HepG2 (cell line): ENCODE measurements around the gene ABCC1. TPM values are rescaled to one million over a fixed set of nuclear protein-coding genes. Genes with fewer than 3 reads are reported as not detected.

Experiments used
- ARNTL ChIP-seq: sonication (generic); formaldehyde crosslinking; IDR thresholded peaks from 2 replicates; pipeline ENCODE4 v1.4.0; 2020; ENCODE audit warnings: mild to moderate bottlenecking, missing genetic modification reagents
- FOXO1 ChIP-seq: sonication (generic); formaldehyde crosslinking; IDR thresholded peaks from 2 replicates; pipeline ENCODE4 v1.4.0; 2020; ENCODE audit warnings: missing genetic modification reagents
- GATAD2A ChIP-seq: IDR thresholded peaks from 2 replicates; pipeline ENCODE4 v1.6.1; 2016
- GTF3A ChIP-seq: sonication (generic); formaldehyde crosslinking; conservative IDR thresholded peaks from 2 replicates; pipeline ENCODE4 v1.4.0; 2020; ENCODE audit warnings: mild to moderate bottlenecking, missing genetic modification reagents
- HES4 ChIP-seq: sonication (generic); formaldehyde crosslinking; IDR thresholded peaks from 2 replicates; pipeline ENCODE4 v1.9.0; 2021; ENCODE audit warnings: mild to moderate bottlenecking, missing genetic modification reagents, borderline replicate concordance
- HOXA9 ChIP-seq: sonication (generic); formaldehyde crosslinking; IDR thresholded peaks from 2 replicates; pipeline ENCODE4 v1.8.1; 2022; ENCODE audit warnings: missing genetic modification reagents, mild to moderate bottlenecking, moderate library complexity, borderline replicate concordance
- KLF16 ChIP-seq, 2 experiments: sonication (generic) in 1 of 2; formaldehyde crosslinking in 1 of 2; IDR thresholded peaks; 2 replicates each; pipeline versions ENCODE4 v1.6.1 to v1.8.0; 2016 to 2023; ENCODE audit warnings: missing genetic modification reagents in 2 of 2, missing compliant biosample characterization in 1 of 2
- MAZ ChIP-seq, 2 experiments: sonication (generic) in 1 of 2; formaldehyde crosslinking in 1 of 2; IDR thresholded peaks; 2 replicates each; pipeline versions ENCODE4 v1.5.0 to v1.6.1; 2012 to 2020; ENCODE audit warnings: low read depth in 2 of 2, mild to moderate bottlenecking in 2 of 2, borderline replicate concordance in 1 of 2, improper control_type of control experiment in 1 of 2, low read length in 1 of 2, missing genetic modification reagents in 1 of 2, moderate library complexity in 1 of 2
- MLLT10 ChIP-seq: sonication (generic); formaldehyde crosslinking; IDR thresholded peaks from 2 replicates; pipeline ENCODE4 v1.4.0; 2020; ENCODE audit warnings: missing genetic modification reagents
- SP5 ChIP-seq: IDR thresholded peaks from 2 replicates; pipeline ENCODE4 v1.6.1; 2016; ENCODE audit warnings: low read depth, borderline replicate concordance
- YY1 ChIP-seq: IDR thresholded peaks from 2 replicates; pipeline ENCODE4 v1.6.1; 2011; ENCODE audit warnings: low read length, low read depth, moderate library complexity, mild to moderate bottlenecking; ENCODE audit not compliant: insufficient read depth, insufficient replicate concordance
- ZBTB38 ChIP-seq: sonication (generic); formaldehyde crosslinking; IDR thresholded peaks from 2 replicates; pipeline ENCODE4 v1.5.1; 2020; ENCODE audit warnings: mild to moderate bottlenecking, missing genetic modification reagents
- ZKSCAN5 ChIP-seq: sonication (generic); formaldehyde crosslinking; IDR thresholded peaks from 2 replicates; pipeline ENCODE4 v1.5.1; 2020; ENCODE audit warnings: mild to moderate bottlenecking, missing genetic modification reagents
- ZNF660 ChIP-seq: sonication (generic); formaldehyde crosslinking; IDR thresholded peaks from 2 replicates; pipeline ENCODE4 v1.5.1; 2020; ENCODE audit warnings: mild to moderate bottlenecking, low read depth, missing genetic modification reagents, borderline replicate concordance
- ZNF747 ChIP-seq: sonication (generic); formaldehyde crosslinking; IDR thresholded peaks from 2 replicates; pipeline ENCODE4 v1.8.1; 2023; ENCODE audit warnings: missing genetic modification reagents, mild to moderate bottlenecking, borderline replicate concordance
- ZNF816 ChIP-seq: sonication (generic); formaldehyde crosslinking; IDR thresholded peaks from 2 replicates; pipeline ENCODE4 v1.8.0; 2022; ENCODE audit warnings: missing genetic modification reagents, mild to moderate bottlenecking, borderline replicate concordance
- polyA plus RNA-seq, 8 experiments: library from polyadenylated mRNA; depleted of rRNA in 3 of 8; stranded (reverse) in 7 of 8; unstranded in 1 of 8; fragments of >200 nt; fragmentation: Illumina TruSeq in 4 of 8; extraction: Trizol in 4 of 8; gene quantifications; 2 replicates each; pipeline versions ENCODE4 v1.2.1 to v1.2.3, GENCODE V29; 2011 to 2016; ENCODE audit warnings: low read depth in 4 of 8, missing spikeins in 1 of 8, mixed read lengths in 1 of 8; ENCODE audit not compliant: insufficient read depth in 1 of 8
- total RNA-seq, 5 experiments: library from RNA; depleted of rRNA; stranded (reverse); fragments of >200 nt; fragmentation: Illumina TruSeq; extraction: Trizol; gene quantifications; 2 replicates each; pipeline ENCODE4 v1.2.3, GENCODE V29; 2016; ENCODE audit warnings: low read depth in 1 of 5
- TF ChIP-seq, protein P1 (sequence below): sonication (generic); formaldehyde crosslinking; IDR thresholded peaks from 2 replicates; pipeline ENCODE4 v1.8.1; 2023; ENCODE audit warnings: mild to moderate bottlenecking, moderate library complexity, missing genetic modification reagents
- TF ChIP-seq, protein P2 (sequence below): sonication (generic); formaldehyde crosslinking; IDR thresholded peaks from 2 replicates; pipeline ENCODE4 v1.8.1; 2023; ENCODE audit warnings: mild to moderate bottlenecking, missing genetic modification reagents, borderline replicate concordance
- TF ChIP-seq, protein P3 (sequence below): sonication (generic); formaldehyde crosslinking; IDR thresholded peaks from 2 replicates; pipeline ENCODE4 v1.5.0; 2020; ENCODE audit warnings: mild to moderate bottlenecking, low read depth, missing genetic modification reagents, borderline replicate concordance
- TF ChIP-seq, protein P4 (sequence below): IDR thresholded peaks from 2 replicates; pipeline ENCODE4 v1.6.1; 2012; ENCODE audit warnings: low read depth, low read length, improper control_type of control experiment
- TF ChIP-seq, protein P5 (sequence below): sonication (generic); formaldehyde crosslinking; IDR thresholded peaks from 2 replicates; pipeline ENCODE4 v1.5.1; 2020; ENCODE audit warnings: missing genetic modification reagents, mild to moderate bottlenecking, borderline replicate concordance
- TF ChIP-seq, protein P6 (sequence below): sonication (generic); formaldehyde crosslinking; IDR thresholded peaks from 2 replicates; pipeline ENCODE4 v1.4.0; 2020; ENCODE audit warnings: mild to moderate bottlenecking, missing genetic modification reagents

Gene ABCC1
- total and polyA plus RNA-seq, 2 of the 13 experiments (the other 11 are each of a cell fraction or from before 2014, with no cell fraction given): 13.0 to 30.6 TPM

DNA sequence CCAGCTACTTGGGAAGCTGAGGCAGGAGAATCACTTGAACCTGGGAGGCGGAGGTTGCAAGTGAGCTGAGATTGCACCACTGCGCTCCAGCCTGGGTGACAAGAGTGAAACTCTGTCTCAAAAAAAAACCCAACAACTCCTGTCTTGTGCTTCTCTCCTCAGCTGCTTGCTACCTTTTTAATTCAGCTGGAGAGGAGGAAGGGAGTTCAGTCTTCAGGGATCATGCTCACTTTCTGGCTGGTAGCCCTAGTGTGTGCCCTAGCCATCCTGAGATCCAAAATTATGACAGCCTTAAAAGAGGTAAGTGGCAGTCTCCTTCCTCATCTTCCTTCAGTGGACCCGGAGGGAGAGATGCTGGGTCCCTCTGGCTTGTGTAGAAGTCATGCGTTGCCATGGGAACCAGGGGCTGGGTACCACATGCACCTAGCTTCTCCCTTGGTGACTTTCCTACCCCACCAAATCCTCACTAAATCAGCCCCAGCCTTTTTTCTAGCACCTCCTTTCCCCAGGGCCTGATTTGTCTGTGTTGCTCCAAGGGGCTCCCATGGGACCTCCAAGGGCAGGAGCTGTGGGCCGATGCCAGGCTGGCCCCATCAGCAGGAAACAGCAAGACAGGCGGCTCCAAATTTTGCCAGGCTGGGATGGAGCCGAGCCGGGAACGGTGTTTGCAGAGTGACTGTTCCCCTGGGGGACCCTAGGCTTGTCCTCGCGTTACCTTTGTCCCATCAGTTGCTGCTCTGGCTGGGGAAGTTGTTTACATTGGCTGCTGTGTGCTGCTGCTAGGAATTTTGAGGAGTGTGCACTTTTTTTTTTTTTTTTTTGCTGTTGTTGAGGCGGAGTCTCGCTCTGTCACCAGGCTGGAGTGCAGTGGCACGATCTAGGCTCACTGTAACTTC lies 65.2 kb downstream of the ABCC1 start (continued):
- TF ChIP-seq, protein P1, sequence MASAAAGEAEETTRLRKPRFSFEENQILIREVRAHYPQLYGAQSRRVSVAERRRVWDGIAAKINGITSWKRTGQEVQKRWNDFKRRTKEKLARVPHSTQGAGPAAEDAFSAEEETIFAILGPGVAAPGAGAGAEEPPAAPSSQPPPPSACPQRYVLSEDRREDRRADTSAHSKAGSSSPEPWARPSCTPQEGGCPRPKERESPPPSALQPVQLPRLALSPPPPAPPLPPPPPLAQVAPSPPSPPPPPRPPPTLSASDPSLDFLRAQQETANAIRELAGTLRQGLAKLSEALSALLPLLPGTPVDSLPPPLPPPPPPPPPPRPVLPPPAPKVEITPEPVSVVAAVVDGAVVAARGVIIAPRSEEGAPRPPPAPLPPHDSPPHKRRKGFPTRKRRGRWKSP: peak; percentile 24; the same call in 1 of the 2 replicates
- TF ChIP-seq ZNF816 (CRISPR knock-in tag) (no peak), ARNTL (CRISPR knock-in tag) (peak; percentile 59; the same call in 1 of the 2 replicates), FOXO1 (CRISPR knock-in tag) (peak; percentile 83), HOXA9 (no peak; the same call in 1 of the 2 replicates), SP5 (CRISPR knock-in tag) (no peak), GTF3A (CRISPR knock-in tag) (0 out of 2 replicates have a peak, but pooled peaks have one; percentile 61), MLLT10 (no peak), ZBTB38 (CRISPR knock-in tag) (no peak; the same call in 1 of the 2 replicates), ZNF660 (CRISPR knock-in tag) (no peak), KLF16 (CRISPR knock-in tag; IDR thresholded peaks at IDR 0.05) (peak in 1 of 2 experiments; percentile 47; a peak in 1 of 4 replicates), GATAD2A (CRISPR knock-in tag) (peak; percentile 80), ZKSCAN5 (CRISPR knock-in tag) (no peak), MAZ (IDR thresholded peaks at IDR 0.05; ENCODE audit: borderline replicate concordance, low read depth, low read length) (peak; percentile 71), MAZ (CRISPR knock-in tag; IDR thresholded peaks at IDR 0.05; ENCODE audit: low read depth) (no peak), YY1 (no peak), HES4 (CRISPR knock-in tag) (no peak), ZNF747 (CRISPR knock-in tag) (no peak)
- TF ChIP-seq, protein P2, sequence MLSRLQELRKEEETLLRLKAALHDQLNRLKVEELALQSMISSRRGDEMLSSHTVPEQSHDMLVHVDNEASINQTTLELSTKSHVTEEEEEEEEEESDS (CRISPR knock-in tag): no peak
- TF ChIP-seq, protein P3, sequence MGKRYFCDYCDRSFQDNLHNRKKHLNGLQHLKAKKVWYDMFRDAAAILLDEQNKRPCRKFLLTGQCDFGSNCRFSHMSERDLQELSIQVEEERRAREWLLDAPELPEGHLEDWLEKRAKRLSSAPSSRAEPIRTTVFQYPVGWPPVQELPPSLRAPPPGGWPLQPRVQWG: no peak
- TF ChIP-seq, protein P4, sequence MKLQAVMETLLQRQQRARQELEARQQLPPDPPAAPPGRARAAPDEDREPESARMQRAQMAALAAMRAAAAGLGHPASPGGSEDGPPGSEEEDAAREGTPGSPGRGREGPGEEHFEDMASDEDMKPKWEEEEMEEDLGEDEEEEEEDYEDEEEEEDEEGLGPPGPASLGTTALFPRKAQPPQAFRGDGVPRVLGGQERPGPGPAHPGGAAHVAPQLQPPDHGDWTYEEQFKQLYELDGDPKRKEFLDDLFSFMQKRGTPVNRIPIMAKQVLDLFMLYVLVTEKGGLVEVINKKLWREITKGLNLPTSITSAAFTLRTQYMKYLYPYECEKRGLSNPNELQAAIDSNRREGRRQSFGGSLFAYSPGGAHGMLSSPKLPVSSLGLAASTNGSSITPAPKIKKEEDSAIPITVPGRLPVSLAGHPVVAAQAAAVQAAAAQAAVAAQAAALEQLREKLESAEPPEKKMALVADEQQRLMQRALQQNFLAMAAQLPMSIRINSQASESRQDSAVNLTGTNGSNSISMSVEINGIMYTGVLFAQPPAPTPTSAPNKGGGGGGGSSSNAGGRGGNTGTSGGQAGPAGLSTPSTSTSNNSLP: peak; percentile 53; the same call in 1 of the 2 replicates
- TF ChIP-seq, protein P5, sequence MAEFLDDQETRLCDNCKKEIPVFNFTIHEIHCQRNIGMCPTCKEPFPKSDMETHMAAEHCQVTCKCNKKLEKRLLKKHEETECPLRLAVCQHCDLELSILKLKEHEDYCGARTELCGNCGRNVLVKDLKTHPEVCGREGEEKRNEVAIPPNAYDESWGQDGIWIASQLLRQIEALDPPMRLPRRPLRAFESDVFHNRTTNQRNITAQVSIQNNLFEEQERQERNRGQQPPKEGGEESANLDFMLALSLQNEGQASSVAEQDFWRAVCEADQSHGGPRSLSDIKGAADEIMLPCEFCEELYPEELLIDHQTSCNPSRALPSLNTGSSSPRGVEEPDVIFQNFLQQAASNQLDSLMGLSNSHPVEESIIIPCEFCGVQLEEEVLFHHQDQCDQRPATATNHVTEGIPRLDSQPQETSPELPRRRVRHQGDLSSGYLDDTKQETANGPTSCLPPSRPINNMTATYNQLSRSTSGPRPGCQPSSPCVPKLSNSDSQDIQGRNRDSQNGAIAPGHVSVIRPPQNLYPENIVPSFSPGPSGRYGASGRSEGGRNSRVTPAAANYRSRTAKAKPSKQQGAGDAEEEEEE (CRISPR knock-in tag): no peak
- TF ChIP-seq, protein P6, sequence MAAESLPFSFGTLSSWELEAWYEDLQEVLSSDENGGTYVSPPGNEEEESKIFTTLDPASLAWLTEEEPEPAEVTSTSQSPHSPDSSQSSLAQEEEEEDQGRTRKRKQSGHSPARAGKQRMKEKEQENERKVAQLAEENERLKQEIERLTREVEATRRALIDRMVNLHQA (CRISPR knock-in tag): no peak
